SJSA1 (cell line): Measurements from ENCODE around the gene XAB2. TPM values are rescaled to one million over a fixed set of nuclear protein-coding genes. Genes with fewer than 3 reads are reported as not detected.
"Not testable (repeated sequence)": the region's sequence is repeated elsewhere in the genome, so short reads cannot be mapped to it uniquely, and the experiment has no call there.

ENCODE experiments used
- DNase-seq, 2 experiments: peaks; one replicate each; pipeline ENCODE4 v3.0.0-alpha.2; 2015 to 2020; ENCODE audit warnings: low spot score in 2 of 2, low read depth in 1 of 2
- H3K27ac ChIP-seq: fragments of 250-450 bp; sonication (Bioruptor Pico); 2 replicates; pipeline ENCODE4 v1.5.1; 2020; ENCODE audit warnings: mild to moderate bottlenecking, moderate library complexity
- H3K27me3 ChIP-seq: fragments of 250-450 bp; sonication (Bioruptor Pico); replicated peaks from 2 replicates; pipeline ENCODE4 v1.5.1; 2020; ENCODE audit warnings: mild to moderate bottlenecking, moderate library complexity
- H3K36me3 ChIP-seq: fragments of 250-450 bp; sonication (Bioruptor Pico); 2 replicates; pipeline ENCODE4 v1.5.1; 2020; ENCODE audit warnings: mild to moderate bottlenecking
- H3K4me1 ChIP-seq: fragments of 250-450 bp; sonication (Bioruptor Pico); replicated peaks from 2 replicates; pipeline ENCODE4 v1.6.1; 2021; ENCODE audit warnings: mild to moderate bottlenecking
- H3K4me3 ChIP-seq: fragments of 250-450 bp; sonication (Bioruptor Pico); 2 replicates; pipeline ENCODE4 v1.5.1; 2020; ENCODE audit warnings: mild to moderate bottlenecking
- H3K9me3 ChIP-seq: fragments of 250-450 bp; sonication (Bioruptor Pico); replicated peaks from 2 replicates; pipeline ENCODE4 v1.5.1; 2020; ENCODE audit warnings: mild to moderate bottlenecking
- total RNA-seq: library from RNA; depleted of rRNA; stranded (reverse); fragments of >200 nt; shearing (Covaris generic); gene quantifications from 2 replicates; pipeline ENCODE4 v1.2.3, GENCODE V29; 2014

The XAB2 gene
- total RNA-seq, 1 experiment from 2014 or later = 35.0 TPM

DNA sequence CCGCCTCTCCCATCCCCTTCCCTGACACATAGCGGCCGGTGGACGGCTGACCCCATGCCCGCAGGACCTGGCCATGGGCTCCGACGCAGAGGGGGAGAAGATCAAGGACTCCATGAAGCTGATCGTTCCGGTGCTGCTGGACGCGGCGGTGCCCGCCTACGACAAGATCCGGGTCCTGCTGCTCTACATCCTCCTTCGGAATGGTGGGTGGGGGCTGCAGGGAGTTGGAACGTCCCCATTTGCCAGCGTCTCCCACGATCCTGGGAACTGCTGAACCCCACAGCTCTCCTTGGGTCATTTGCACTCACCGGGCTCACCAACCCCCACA is 15.2 kb upstream of the XAB2 start:
- Histone ChIP-seq H3K4me3 (no peak overlapping the region), H3K27ac (no peak overlapping the region), H3K4me1 (no peaks in the 10 kb centered on the region), H3K9me3 (no peaks in the 10 kb centered on the region; the same call in 1 of the 2 replicates), H3K27me3 (peaks cover 14% of the 10 kb centered on the region; the same call in 1 of the 2 replicates), H3K36me3 (no peaks in the 10 kb centered on the region)
- no peak for DNase-seq

DNA sequence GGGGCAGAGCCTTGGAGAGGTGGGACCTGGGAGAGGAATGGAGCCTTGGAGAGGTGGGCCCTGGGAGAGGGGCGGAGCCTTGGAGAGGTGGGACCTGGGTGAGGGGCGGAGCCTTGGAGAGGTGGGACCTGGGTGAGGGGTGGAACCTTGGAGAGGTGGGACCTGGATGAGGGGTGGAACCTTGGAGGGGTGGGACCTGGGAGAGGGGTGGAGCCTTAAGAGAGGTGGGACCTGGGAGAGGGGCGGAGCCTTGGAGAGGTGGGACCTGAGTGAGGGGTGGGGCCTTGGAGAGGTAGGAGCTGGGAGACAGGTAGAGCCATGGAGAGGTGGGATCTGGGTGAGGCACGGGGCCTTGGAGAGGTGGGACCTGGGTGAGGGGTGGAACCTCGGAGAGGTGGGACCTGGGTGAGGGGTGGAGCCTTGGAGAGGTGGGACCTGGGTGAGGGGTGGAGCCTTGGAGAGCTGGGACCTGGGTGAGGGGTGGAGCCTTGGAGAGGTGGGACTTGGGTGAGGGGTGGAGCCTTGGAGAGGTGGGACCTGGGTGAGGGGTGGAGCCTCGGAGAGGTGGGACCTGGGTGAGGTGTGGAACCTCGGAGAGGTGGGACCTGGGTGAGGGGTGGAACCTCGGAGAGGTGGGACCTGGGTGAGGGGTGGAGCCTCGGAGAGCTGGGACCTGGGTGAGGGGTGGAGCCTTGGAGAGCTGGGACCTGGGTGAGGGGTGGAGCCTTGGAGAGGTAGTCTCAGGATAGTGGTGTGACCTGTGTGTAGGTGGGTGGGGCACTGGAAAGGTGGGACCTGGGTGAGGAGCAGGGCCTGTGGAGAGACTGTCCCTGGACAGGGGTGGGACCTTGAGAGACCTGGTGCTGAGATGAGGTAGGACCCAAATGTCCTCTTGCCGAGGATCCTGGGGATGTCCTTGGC is 14.5 kb upstream of the XAB2 start:
- H3K9me3 ChIP-seq, H3K36me3 ChIP-seq, H3K27ac ChIP-seq, H3K4me3 ChIP-seq, H3K4me1 ChIP-seq, DNase-seq: not testable (repeated sequence)
- peaks cover 12% of the 10 kb centered on the region; the same call in 1 of the 2 replicates for H3K27me3 ChIP-seq

DNA sequence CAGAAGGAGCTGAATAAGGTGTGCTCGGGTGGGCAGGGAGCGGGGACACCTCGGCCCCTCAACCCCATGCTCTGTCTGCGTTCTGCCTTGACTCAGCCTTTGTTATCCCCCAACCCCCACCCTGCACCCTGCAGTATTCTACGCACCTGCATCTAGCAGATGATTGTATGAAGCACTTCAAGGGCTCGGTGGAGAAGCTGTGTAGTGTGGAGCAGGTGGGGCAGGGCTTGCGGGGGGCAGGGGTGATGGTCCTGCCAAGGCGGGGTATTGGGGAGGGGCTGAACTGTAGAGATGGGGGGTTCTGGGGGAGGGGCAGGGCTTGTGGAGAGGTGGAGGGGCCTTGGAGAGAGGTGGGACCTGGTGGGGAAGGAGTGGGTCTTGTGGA is 13.7 kb upstream of the XAB2 start:
- no peak overlapping the region for H3K27ac ChIP-seq
- H3K4me1 ChIP-seq = no peaks in the 10 kb centered on the region
- peaks cover 7% of the 10 kb centered on the region; the same call in 1 of the 2 replicates for H3K27me3 ChIP-seq
- H3K36me3 ChIP-seq = no peaks in the 10 kb centered on the region
- no peak overlapping the region for H3K4me3 ChIP-seq
- no peak for DNase-seq
- no peaks in the 10 kb centered on the region; the same call in 1 of the 2 replicates for H3K9me3 ChIP-seq

DNA sequence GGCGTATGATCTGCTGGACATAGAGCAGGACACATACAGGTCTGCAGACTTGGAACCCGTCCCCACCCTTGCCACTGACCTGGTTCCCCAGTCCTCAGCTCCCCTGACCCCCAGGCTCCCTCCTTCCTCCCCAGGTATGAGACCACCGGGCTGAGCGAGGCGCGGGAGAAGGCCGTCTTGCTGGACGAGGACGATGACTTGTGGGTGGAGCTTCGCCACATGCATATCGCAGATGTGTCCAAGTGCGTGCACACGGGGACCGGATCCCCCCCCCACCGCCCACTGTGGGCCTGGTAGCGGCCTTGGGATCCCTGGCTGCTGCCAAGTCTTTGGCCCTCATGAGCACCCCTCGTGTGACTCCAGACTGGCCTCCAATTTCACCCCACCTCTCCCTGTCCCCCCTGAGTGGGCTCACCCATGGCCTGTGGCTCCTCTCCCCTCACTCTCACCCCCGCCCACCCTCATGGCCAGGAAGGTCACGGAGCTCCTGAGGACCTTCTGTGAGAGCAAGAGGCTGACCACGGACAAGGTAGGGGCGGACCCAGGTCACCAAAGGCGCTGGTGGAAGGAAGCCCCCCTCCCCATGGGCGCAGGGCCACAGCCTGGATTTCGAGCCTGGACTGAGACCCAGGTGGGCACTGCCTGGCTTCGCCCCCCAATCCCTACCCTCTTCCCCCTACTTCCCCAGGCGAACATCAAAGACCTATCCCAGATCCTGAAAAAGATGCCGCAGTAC is 13.1 kb upstream of the XAB2 start:
- peaks cover 12% of the 10 kb centered on the region for H3K27me3 ChIP-seq
- no peak overlapping the region for H3K27ac ChIP-seq
- no peak for DNase-seq
- H3K9me3 ChIP-seq = no peaks in the 10 kb centered on the region; the same call in 1 of the 2 replicates
- H3K4me1 ChIP-seq = no peaks in the 10 kb centered on the region
- no peak overlapping the region for H3K4me3 ChIP-seq
- no peaks in the 10 kb centered on the region for H3K36me3 ChIP-seq

DNA sequence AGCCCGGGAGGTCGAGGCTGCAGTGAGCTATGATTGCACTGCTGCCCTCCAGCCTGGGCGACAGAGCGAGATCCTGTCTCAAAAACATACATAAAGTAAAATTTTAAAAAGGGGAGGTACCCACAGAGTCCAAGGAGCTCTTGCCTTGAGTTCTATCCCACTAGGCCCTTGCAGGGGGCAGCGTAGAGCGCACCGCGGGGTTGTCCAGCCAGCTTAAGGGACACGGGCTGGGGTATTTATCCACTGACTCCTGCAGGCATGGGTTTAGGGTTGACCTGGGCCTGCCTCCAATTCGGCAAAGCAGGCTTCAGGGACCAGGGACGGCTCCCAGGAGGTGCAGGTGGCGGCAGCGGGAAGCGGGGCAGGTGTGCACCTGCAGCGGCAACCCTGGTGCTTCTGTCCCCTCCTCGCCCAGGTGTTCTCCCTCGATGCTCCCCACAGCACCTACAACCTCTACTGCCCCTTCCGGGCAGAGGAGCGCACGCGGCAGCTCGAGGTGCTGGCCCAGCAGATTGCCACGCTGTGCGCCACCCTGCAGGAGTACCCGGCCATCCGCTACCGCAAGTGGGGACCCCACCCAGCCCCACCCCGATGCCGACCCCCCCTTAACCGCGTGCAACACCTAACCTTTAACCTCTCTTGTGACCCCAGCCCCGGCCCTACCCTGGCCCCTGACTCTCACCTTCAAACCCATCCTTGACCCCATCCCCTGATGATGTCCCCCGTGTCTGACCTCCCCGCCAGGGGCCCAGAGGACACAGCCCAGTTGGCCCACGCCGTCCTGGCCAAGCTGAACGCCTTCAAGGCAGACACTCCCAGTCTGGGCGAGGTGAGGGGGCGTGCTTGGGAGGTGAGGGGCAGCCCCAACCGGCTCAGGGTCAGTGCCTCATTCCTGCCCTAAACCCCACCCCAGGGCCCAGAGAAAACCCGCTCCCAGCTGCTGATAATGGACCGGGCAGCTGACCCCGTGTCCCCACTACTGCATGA is 12.2 kb upstream of the XAB2 start:
- Histone ChIP-seq H3K4me3 (no peak overlapping the region), H3K27me3 (peaks cover 20% of the 10 kb centered on the region)

DNA sequence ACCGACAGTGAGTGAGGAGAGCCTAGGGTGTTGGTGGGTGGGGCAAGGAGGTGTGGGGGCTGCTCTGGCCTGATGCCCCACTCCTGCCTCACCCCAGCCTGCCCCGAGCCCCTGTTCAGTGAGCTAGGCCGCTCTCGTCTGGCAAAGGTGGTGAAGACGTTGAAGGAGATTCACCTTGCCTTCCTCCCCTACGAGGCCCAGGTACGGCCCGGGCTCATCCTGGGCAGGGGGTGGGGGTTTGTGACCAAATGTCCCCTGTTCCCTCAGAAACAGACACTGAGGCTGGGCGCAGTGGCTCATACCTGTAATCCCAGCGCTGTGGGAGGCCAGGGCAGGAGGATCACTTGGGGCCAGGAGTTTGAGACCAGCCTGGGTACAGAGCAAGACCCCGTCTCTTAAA is 11.5 kb upstream of the XAB2 start:
- DNase-seq = no peak
- H3K27me3 ChIP-seq = peaks cover 23% of the 10 kb centered on the region
- H3K4me1 ChIP-seq = no peaks in the 10 kb centered on the region
- no peak overlapping the region for H3K27ac ChIP-seq
- H3K9me3 ChIP-seq = no peaks in the 10 kb centered on the region; the same call in 1 of the 2 replicates
- no peak overlapping the region for H3K4me3 ChIP-seq
- H3K36me3 ChIP-seq = no peaks in the 10 kb centered on the region

More for the DNA sequence above, 12.2 kb upstream of the XAB2 start:
- no peak overlapping the region for H3K27ac ChIP-seq
- no peaks in the 10 kb centered on the region for H3K36me3 ChIP-seq
- no peak for DNase-seq
- H3K4me1 ChIP-seq = no peaks in the 10 kb centered on the region
- no peaks in the 10 kb centered on the region; the same call in 1 of the 2 replicates for H3K9me3 ChIP-seq

DNA sequence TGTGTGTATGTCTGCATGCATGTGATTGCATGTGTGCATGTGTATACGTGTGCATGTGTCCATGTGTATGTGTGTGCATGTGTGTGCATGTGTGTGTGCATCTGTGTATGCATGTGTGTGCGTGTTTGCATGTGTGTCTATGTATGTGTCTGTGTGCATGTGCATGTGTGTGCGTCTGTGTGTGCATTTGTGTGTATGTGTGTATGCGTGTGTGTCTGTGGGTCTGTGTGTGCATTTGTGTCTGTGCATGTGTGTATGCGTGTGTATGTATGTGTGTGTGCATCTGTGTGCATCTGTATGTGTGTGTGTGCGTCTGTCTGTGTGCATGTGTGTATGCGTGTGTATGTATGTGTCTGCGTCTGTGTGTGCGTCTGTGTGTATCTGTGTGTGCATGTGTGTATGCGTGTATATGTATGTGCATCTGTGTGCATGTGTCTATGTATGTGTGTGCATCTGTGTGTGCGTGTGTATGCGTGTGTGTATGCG is 10.6 kb upstream of the XAB2 start:
- H3K27ac ChIP-seq = no peak overlapping the region
- H3K9me3 ChIP-seq = no peaks in the 10 kb centered on the region; the same call in 1 of the 2 replicates
- no peak overlapping the region for H3K4me3 ChIP-seq
- H3K27me3 ChIP-seq = peaks cover 26% of the 10 kb centered on the region
- no peaks in the 10 kb centered on the region for H3K4me1 ChIP-seq
- no peak for DNase-seq
- no peaks in the 10 kb centered on the region for H3K36me3 ChIP-seq

DNA sequence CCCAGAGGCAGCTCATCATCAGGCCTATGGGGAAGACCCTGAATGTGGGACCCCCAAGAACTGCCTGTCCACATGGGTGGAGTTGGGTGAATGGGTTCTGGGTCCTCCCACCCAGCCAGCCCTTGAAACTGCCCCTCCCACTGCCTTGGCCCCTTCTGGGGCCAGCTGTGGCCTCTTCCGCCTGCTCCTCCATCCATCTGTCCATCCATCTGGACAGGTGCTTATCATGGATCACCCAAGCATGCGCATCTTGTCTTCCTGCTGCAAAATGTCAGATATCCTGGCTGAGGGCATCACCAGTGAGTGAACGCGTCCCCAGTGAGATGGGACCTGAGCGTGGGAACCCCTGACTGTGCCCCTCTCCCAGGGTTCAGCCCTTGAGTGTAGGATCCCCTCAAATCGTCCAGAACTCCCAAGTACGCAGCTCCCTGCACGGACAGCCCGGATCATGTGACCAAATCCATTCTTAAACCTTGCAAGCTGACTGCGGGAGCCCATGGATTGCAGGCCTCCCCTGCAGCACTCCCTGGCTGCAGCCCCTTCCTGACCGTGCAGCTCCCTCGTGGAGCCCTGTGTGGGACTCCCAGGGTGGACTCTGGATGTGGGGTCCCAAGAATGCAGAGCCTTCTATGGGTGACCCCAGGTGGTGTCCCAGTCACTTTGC is 9.6 kb upstream of the XAB2 start:
- Histone ChIP-seq H3K9me3 (no peaks in the 10 kb centered on the region; the same call in 1 of the 2 replicates), H3K4me3 (no peak overlapping the region), H3K27ac (no peak overlapping the region), H3K4me1 (no peaks in the 10 kb centered on the region), H3K36me3 (no peaks in the 10 kb centered on the region), H3K27me3 (peaks cover 31% of the 10 kb centered on the region)
- no peak for DNase-seq

DNA sequence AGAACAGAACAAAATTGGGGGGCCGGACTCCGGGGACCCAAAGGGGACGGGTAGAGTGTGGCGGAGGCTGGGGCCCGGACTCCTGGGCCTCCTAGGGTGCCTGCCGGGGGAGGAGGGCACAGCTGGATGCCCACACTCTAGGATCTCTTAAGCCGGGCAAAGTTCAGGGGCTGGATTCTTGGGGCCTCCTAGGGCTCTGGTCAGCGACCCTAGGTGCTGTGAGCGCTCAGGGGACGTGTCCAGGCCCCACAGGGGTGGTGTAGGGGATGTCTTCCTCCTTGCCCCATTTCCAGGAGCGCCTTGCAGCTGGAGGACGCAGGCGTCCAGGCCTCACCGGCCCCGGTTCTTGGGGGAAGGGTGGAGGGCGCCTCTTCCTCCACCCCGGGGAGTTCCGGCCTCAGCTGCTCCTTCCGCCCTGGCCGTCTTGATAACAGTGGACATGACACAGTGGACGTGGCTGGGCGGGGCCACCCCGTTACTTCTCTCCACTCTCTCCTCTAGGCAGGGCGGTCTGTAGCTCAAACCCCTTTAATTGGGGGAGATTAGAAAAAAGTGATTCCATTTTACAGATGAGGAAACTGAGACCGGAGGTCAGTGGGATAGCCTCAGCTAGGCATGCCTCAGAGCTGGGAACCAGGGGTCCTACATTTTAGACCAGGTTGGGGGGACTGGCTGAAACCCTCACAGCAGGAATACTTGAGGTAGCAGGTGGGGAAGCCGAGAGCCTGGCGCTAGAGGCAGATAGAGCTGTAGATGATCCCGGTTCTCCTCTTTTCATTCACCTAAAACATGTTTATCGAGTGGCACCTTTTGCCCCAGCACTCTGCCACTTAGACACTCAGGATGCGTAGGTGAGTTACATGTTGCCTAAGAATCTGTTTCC is 8.3 kb upstream of the XAB2 start:
- no peaks in the 10 kb centered on the region; the same call in 1 of the 2 replicates for H3K9me3 ChIP-seq
- DNase-seq = no peak

DNA sequence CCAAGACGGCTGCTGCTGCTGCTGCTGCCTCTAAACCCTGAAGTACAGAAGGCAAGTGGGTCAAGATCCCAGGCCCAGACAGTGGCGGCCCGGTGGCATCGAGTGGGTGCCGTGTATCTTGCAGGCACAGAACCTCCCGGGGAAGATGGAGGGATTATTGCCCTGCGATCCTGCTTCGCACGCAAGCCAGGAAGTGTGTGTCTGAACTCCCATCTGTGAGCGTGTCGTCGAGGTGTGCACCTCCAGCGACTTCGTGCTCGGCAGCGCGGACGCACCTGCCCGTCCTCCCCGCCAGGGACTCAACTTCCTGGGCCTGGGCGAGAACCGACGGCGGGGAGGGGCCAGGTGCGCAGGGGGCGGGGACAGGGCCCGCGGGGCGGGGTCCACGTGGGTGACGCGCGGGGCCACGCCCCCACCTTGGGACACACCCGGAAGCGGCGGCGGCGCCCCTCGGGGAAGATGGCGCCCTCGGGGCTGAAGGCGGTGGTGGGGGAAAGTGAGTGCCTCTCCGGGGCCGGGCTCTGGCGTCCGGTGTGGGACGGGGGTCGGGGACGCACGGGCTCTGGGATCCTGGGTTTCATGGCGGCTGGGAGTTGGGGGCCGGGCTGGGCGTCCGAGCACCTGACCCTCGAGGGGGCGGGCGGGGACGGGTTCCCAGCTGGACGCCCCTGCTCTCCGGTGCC is 7.5 kb upstream of the XAB2 start, which contains the start of gene STXBP2:
Gene STXBP2 (plus strand): TSS at position 420 of the 683 bp plus-strand sequence. CDS start 40 bp downstream, at position 460.
- no peak within 1 kb of the TSS for H3K4me3 ChIP-seq
- DNase-seq = no peak
- H3K4me1 ChIP-seq = no peaks in the 10 kb centered on the region
- no peaks in the 10 kb centered on the region; the same call in 1 of the 2 replicates for H3K9me3 ChIP-seq
- H3K27ac ChIP-seq = no peak within 1 kb of the TSS
- H3K36me3 ChIP-seq = 0 out of 2 replicates have a peak, but pooled peaks cover 3% of the 10 kb centered on the region
- H3K27me3 ChIP-seq = peaks cover 31% of the 10 kb centered on the region

More for the DNA sequence above, 8.3 kb upstream of the XAB2 start:
- no peaks in the 10 kb centered on the region for H3K4me1 ChIP-seq
- H3K36me3 ChIP-seq = no peaks in the 10 kb centered on the region
- no peak overlapping the region for H3K27ac ChIP-seq
- H3K4me3 ChIP-seq = no peak overlapping the region
- peaks cover 31% of the 10 kb centered on the region for H3K27me3 ChIP-seq

DNA sequence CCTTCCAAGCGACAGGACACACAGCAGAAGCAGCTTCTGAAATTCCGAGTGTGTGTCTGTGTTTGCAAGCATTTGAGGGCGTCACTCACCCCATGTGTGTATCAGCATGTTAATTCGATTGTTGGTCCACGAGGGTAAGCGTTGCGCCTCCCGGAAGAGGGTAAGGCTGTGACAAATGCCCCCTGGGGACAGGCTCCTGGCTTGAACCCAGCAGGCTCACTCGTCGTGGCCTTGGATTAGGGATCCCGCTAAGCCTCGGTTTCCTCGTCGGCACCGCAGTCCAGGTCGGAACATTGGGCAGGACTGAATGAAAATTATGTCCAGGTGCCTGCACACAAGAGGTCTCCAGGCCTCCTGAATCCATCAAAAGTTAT is 7.0 kb upstream of the XAB2 start:
- DNase-seq = no peak
- Histone ChIP-seq H3K36me3 (0 out of 2 replicates have a peak, but pooled peaks cover 3% of the 10 kb centered on the region), H3K9me3 (no peaks in the 10 kb centered on the region; the same call in 1 of the 2 replicates), H3K4me3 (no peak overlapping the region), H3K4me1 (no peaks in the 10 kb centered on the region), H3K27me3 (peaks cover 31% of the 10 kb centered on the region), H3K27ac (no peak overlapping the region)
